OCI-LY3 (cell line): ENCODE results near the gene FAM76B.

Experiments used
- EZH2phosphoT487 ChIP-seq: fragments of 200-600 bp; shearing (Covaris generic); IDR thresholded peaks from 2 replicates; pipeline ENCODE4 v1.6.1; 2018; ENCODE audit warnings: antibody characterized with exemption, mixed run types, low read depth
- TF ChIP-seq, protein P1 (sequence below): fragments of 200-600, 300-600 bp; sonication (generic); IDR thresholded peaks from 2 replicates; pipeline ENCODE4 v1.5.1; 2014; ENCODE audit warnings: antibody characterized with exemption, low read length, low read depth

DNA sequence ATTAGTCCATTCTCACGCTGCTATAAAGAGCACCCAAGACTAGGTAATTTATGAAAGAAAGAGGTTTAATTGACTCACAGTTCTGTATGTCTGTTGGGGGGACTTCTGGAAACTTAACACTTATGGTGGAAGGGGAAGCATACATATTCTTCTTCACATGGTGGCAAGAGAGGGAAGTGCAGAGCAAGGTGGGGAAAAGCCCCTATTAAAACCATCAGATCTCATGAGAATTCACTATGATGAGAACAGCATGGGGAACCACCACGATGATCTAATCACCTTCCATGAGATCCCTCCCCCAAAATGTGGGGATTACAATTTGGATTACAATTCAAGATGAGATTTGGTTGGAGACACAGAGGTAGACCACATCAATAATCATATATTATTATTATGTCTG is 26.5 kb upstream of the FAM76B start:
- TF ChIP-seq, protein P1, sequence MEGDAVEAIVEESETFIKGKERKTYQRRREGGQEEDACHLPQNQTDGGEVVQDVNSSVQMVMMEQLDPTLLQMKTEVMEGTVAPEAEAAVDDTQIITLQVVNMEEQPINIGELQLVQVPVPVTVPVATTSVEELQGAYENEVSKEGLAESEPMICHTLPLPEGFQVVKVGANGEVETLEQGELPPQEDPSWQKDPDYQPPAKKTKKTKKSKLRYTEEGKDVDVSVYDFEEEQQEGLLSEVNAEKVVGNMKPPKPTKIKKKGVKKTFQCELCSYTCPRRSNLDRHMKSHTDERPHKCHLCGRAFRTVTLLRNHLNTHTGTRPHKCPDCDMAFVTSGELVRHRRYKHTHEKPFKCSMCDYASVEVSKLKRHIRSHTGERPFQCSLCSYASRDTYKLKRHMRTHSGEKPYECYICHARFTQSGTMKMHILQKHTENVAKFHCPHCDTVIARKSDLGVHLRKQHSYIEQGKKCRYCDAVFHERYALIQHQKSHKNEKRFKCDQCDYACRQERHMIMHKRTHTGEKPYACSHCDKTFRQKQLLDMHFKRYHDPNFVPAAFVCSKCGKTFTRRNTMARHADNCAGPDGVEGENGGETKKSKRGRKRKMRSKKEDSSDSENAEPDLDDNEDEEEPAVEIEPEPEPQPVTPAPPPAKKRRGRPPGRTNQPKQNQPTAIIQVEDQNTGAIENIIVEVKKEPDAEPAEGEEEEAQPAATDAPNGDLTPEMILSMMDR: no peak
- no peak for TF ChIP-seq EZH2phosphoT487
